Subcutaneous abdominal adipose tissue (tissue), 5 donors: ENCODE results near the gene CD7.

Experiments used
- H3K27ac ChIP-seq: one replicate; pipeline ENCODE4 v1.7.0; 2013; ENCODE audit warnings: low read depth, mild to moderate bottlenecking, inconsistent platforms, low read length, moderate library complexity
- H3K27me3 ChIP-seq, 5 donors: one replicate each; pipeline ENCODE4 v1.7.0; 2013; ENCODE audit warnings: low read length in 5 of 5, inconsistent platforms in 1 of 5; ENCODE audit not compliant: control insufficient read depth in 5 of 5, insufficient read depth in 4 of 5
- H3K36me3 ChIP-seq, 5 donors: one replicate each; pipeline ENCODE4 v1.7.0; 2013; ENCODE audit warnings: low read length in 5 of 5; ENCODE audit not compliant: control insufficient read depth in 5 of 5, insufficient read depth in 5 of 5
- H3K4me1 ChIP-seq, 5 donors: one replicate each; pipeline ENCODE4 v1.7.0; 2013; ENCODE audit warnings: low read length in 5 of 5, mild to moderate bottlenecking in 3 of 5, moderate library complexity in 1 of 5; ENCODE audit not compliant: control insufficient read depth in 5 of 5, insufficient read depth in 5 of 5
- H3K4me3 ChIP-seq, 5 donors: one replicate each; pipeline ENCODE4 v1.7.0; 2013; ENCODE audit warnings: low read length in 5 of 5, low read depth in 1 of 5
- H3K9ac ChIP-seq, 5 donors: one replicate each; pipeline ENCODE4 v1.7.0; 2013; ENCODE audit warnings: low read length in 5 of 5, mild to moderate bottlenecking in 4 of 5, moderate library complexity in 3 of 5
- H3K9me3 ChIP-seq, 5 donors: one replicate each; pipeline ENCODE4 v1.7.0; 2013; ENCODE audit warnings: low read length in 5 of 5; ENCODE audit not compliant: control insufficient read depth in 5 of 5
- donor health status: healthy.
- donor health status: healthy.
- donor health status: healthy.
- donor health status: healthy.
- donor health status: healthy.

CD7 gene

GRCh38 chr17:82328141-82328993 is 11.0 kb upstream of the CD7 start:
- Histone ChIP-seq H3K4me1 (peaks cover 0 to 24% (median 20%) of the 10 kb centered on the region in 5 donors), H3K27ac (no peak overlapping the region), H3K4me3 (no peak overlapping the region), H3K9me3 (no peaks in the 10 kb centered on the region), H3K27me3 (peaks cover 11 to 40% (median 19%) of the 10 kb centered on the region in 5 donors), H3K9ac (no peak overlapping the region), H3K36me3 (peaks cover 0 to 11% (median 0%) of the 10 kb centered on the region in 5 donors)

DNA sequence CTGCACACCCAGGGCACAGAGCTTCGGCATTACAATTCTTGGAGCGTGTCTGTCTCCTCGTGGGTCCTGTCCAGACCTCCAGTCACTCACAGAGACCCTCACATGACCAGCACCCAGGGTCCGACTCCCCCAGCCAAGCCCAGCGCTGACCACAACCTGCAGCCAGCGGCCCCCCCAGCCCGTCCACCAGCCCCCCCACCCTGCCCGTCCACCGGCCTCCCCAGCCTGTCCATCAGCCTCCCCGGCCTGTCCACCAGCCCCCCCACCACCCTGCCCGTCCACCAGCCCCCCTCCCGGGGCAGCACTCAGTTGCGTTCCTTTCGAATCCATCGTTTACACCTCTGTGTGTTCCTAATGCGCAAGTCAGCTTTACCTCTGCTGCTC is 10.3 kb upstream of the CD7 start:
- no peak overlapping the region for H3K9ac ChIP-seq
- no peak overlapping the region for H3K27ac ChIP-seq
- no peak overlapping the region for H3K4me3 ChIP-seq
- H3K36me3 ChIP-seq: peaks cover 0 to 11% (median 0%) of the 10 kb centered on the region in 5 donors
- no peaks in the 10 kb centered on the region for H3K9me3 ChIP-seq
- H3K27me3 ChIP-seq: peaks cover 7 to 34% (median 16%) of the 10 kb centered on the region in 5 donors
- peaks cover 0 to 18% (median 16%) of the 10 kb centered on the region in 5 donors for H3K4me1 ChIP-seq

GRCh38 chr17:82327289-82327688 is 9.9 kb upstream of the CD7 start:
- H3K36me3 ChIP-seq: peaks cover 0 to 11% (median 0%) of the 10 kb centered on the region in 5 donors
- H3K4me1 ChIP-seq: peaks cover 0 to 14% (median 11%) of the 10 kb centered on the region in 5 donors
- H3K27ac ChIP-seq: no peak overlapping the region

GRCh38 chr17:82325286-82326180 is 8.1 kb upstream of the CD7 start:
- Histone ChIP-seq H3K27me3 (peaks cover 1 to 23% (median 9%) of the 10 kb centered on the region in 5 donors), H3K9ac (no peak overlapping the region), H3K4me3 (no peak overlapping the region), H3K36me3 (peaks cover 0 to 11% (median 0%) of the 10 kb centered on the region in 5 donors), H3K27ac (no peak overlapping the region), H3K4me1 (peaks cover 0 to 9% (median 5%) of the 10 kb centered on the region in 5 donors), H3K9me3 (no peaks in the 10 kb centered on the region)

More at GRCh38 chr17:82327289-82327688, 9.9 kb upstream of the CD7 start:
- peaks cover 8 to 30% (median 13%) of the 10 kb centered on the region in 5 donors for H3K27me3 ChIP-seq
- no peak overlapping the region for H3K9ac ChIP-seq
- no peaks in the 10 kb centered on the region for H3K9me3 ChIP-seq
- H3K4me3 ChIP-seq: no peak overlapping the region

DNA sequence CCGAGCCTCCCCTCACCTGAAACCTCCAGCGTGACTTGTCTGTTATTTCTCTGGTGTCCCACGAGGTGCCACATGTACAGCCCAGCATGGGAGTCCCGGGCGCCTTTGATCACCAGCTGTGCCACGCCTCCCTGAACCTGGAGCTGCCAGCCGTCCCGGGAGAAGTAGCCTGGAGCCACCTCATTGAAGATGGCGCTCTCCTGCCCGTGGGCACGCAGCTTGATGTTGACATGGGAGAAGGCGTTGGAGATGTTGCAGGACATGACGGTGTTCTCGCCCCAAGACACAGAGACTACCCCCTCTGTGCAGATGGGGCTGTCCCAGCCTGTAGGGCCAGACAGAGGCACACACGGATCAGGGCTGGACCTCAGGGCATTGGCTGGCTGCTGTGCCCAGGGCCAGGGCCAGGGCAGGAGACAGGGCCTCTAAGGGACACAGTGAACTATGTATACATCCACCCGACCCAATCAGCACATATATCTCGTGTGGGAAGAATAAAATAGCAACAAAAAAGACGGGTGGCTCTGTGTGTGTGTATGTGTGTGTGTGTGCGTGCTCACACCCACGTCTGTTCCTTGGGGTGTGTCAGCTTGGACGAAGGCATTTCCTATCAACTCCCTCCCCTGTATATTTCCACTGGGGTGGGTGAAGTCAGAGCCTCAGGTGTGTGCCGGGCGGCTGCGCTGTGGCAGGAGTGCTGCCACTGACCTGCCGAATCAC is 7.3 kb upstream of the CD7 start:
- Histone ChIP-seq H3K27ac (no peak overlapping the region), H3K4me3 (no peak overlapping the region), H3K36me3 (peaks cover 0 to 11% (median 0%) of the 10 kb centered on the region in 5 donors), H3K9ac (no peak overlapping the region), H3K27me3 (peaks cover 0 to 16% (median 6%) of the 10 kb centered on the region in 5 donors), H3K9me3 (no peaks in the 10 kb centered on the region), H3K4me1 (peaks cover 0 to 3% (median 0%) of the 10 kb centered on the region in 5 donors)

GRCh38 chr17:82323514-82324234 is 6.3 kb upstream of the CD7 start:
- Histone ChIP-seq H3K27me3 (peaks cover 0 to 8% (median 6%) of the 10 kb centered on the region in 5 donors), H3K9ac (no peak overlapping the region), H3K9me3 (no peaks in the 10 kb centered on the region), H3K4me3 (no peak overlapping the region), H3K36me3 (peaks cover 0 to 11% (median 0%) of the 10 kb centered on the region in 5 donors), H3K27ac (no peak overlapping the region), H3K4me1 (peaks cover 0 to 3% (median 0%) of the 10 kb centered on the region in 5 donors)

GRCh38 chr17:82322526-82323453 is 5.4 kb upstream of the CD7 start:
- H3K4me1 ChIP-seq: peaks cover 0 to 3% (median 0%) of the 10 kb centered on the region in 5 donors
- no peak overlapping the region for H3K27ac ChIP-seq
- H3K36me3 ChIP-seq: peaks cover 0 to 11% (median 0%) of the 10 kb centered on the region in 5 donors
- H3K4me3 ChIP-seq: no peak overlapping the region
- H3K9me3 ChIP-seq: no peaks in the 10 kb centered on the region
- H3K9ac ChIP-seq: no peak overlapping the region
- peaks cover 0 to 7% (median 5%) of the 10 kb centered on the region in 5 donors for H3K27me3 ChIP-seq

- Histone ChIP-seq H3K36me3 (peaks cover 0 to 11% (median 0%) of the 10 kb centered on the region in 5 donors), H3K27me3 (peaks cover 0 to 9% (median 7%) of the 10 kb centered on the region in 5 donors), H3K27ac (no peak overlapping the region), H3K4me1 (peaks cover 0 to 3% (median 0%) of the 10 kb centered on the region in 5 donors), H3K4me3 (no peak overlapping the region), H3K9ac (no peak overlapping the region), H3K9me3 (no peaks in the 10 kb centered on the region)
Observed at GRCh38 chr17:82321947-82322466, 4.6 kb upstream of the CD7 start.
